Tibial nerve (tissue), 4 donors: ENCODE data around the gene SFXN5.

Experiments
- EP300 ChIP-seq, 2 donors: sonication (generic); formaldehyde crosslinking; IDR thresholded peaks; one replicate each; pipeline ENCODE4 v1.6.1; 2017; ENCODE audit warnings: antibody characterized with exemption in 2 of 2, mild to moderate bottlenecking in 1 of 2
- POLR2A ChIP-seq, 2 donors: fragments of 450-650 bp; IDR thresholded peaks; one replicate each; pipeline ENCODE4 v1.6.1; 2017; ENCODE audit warnings: antibody characterized with exemption in 2 of 2, mild to moderate bottlenecking in 2 of 2, moderate library complexity in 2 of 2
- TF ChIP-seq, protein P1 (sequence below), 5 experiments: fragments of 200-600 bp in 3 of 5; fragments of 450-650 bp in 2 of 5; sonication (generic) in 3 of 5; IDR thresholded peaks; one replicate each; pipeline ENCODE4 v1.5.1; 2016 to 2019; ENCODE audit warnings: antibody characterized with exemption in 5 of 5, mild to moderate bottlenecking in 3 of 5, moderate library complexity in 2 of 5

DNA sequence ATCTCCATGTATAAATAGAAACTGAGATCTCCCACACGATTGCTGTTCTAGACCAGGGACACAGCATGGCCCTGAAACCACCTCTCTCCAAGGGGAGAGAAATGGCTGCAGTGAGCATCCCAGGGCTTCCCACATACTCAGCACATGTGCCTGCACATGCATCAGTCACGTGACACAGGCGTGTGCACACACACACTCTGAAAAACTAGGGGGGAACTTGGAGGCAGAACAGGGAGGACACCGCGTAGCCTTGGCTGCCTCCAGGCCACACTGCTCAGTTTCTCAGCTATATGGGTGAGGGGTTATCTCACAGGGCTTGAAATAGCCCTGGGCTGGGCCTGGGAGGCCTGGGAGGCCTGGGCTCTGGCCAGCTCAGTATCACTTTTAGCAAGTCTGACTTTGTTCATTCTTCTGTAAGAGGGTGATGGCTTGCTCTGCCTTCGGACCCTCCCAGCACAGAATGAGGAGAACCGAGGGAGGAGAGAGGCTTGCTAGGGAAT, 87.3 kb downstream of the SFXN5 start:
- TF ChIP-seq, protein P1, sequence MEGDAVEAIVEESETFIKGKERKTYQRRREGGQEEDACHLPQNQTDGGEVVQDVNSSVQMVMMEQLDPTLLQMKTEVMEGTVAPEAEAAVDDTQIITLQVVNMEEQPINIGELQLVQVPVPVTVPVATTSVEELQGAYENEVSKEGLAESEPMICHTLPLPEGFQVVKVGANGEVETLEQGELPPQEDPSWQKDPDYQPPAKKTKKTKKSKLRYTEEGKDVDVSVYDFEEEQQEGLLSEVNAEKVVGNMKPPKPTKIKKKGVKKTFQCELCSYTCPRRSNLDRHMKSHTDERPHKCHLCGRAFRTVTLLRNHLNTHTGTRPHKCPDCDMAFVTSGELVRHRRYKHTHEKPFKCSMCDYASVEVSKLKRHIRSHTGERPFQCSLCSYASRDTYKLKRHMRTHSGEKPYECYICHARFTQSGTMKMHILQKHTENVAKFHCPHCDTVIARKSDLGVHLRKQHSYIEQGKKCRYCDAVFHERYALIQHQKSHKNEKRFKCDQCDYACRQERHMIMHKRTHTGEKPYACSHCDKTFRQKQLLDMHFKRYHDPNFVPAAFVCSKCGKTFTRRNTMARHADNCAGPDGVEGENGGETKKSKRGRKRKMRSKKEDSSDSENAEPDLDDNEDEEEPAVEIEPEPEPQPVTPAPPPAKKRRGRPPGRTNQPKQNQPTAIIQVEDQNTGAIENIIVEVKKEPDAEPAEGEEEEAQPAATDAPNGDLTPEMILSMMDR (IDR thresholded peaks at IDR 0.05): no peak
- TF ChIP-seq POLR2A (IDR thresholded peaks at IDR 0.05): no peak
- no peak for TF ChIP-seq EP300 (IDR thresholded peaks at IDR 0.05)
